PFSK-1 (cell line): Measurements from ENCODE around the gene ZNF831.

Source experiments
- FOXP2 ChIP-seq: optimal IDR thresholded peaks from 2 replicates; pipeline ENCODE3; 2011; ENCODE audit warnings: borderline replicate concordance, control low read depth, inconsistent platforms; ENCODE audit not compliant: insufficient read depth; ENCODE audit errors: extremely low read length, extremely low read depth
- POLR2AphosphoS5 ChIP-seq: IDR thresholded peaks from 2 replicates; pipeline ENCODE4 v1.6.1; 2012; ENCODE audit warnings: low read depth, mild to moderate bottlenecking, control low read depth, low read length, moderate library complexity
- REST ChIP-seq, 2 experiments: IDR thresholded peaks; 2 replicates each; pipeline versions ENCODE4 v1.6.1 to v1.8.0; 2011 to 2012; ENCODE audit warnings: low read depth in 2 of 2, low read length in 2 of 2, control low read depth in 1 of 2, inconsistent platforms in 1 of 2, mild to moderate bottlenecking in 1 of 2, moderate library complexity in 1 of 2; ENCODE audit not compliant: insufficient read depth in 1 of 2
- TAF1 ChIP-seq: IDR thresholded peaks from 2 replicates; pipeline ENCODE4 v1.6.1; 2012; ENCODE audit warnings: low read length, control low read depth, borderline replicate concordance; ENCODE audit not compliant: insufficient read depth

GRCh38 chr20:59230385-59230784 is 66.8 kb downstream of the ZNF831 start:
- no peak for TF ChIP-seq POLR2AphosphoS5
- TF ChIP-seq TAF1: no peak
- no peak for TF ChIP-seq REST (IDR thresholded peaks at IDR 0.05; ENCODE audit: insufficient read depth in 1 of 2, low read depth in 2 of 2, low read length in 2 of 2)
- TF ChIP-seq FOXP2: no peak
